ENCODE measurements around the gene HOXD12. TPM values are rescaled to one million over a fixed set of nuclear protein-coding genes. Genes with fewer than 3 reads are reported as not detected.
A peak's percentile ranks its signal among the peaks of the same experiment; 100 is the strongest.

The HOXD12 gene
- total and polyA plus RNA-seq, 5 experiments from 2014 or later = not detected

- peaks cover 0 to 29% (median 2%) of the 10 kb centered on the region in 9 donors for H3K9me3 Mint-ChIP-seq
- H3K27ac Mint-ChIP-seq = no peak overlapping the region
- ATAC-seq (peak; percentile 74 to 77), DNase-seq (peak; percentile 25 to 66 (median 50))
- peaks cover 5 to 24% (median 7%) of the 10 kb centered on the region in 3 donors for H3K36me3 Mint-ChIP-seq
- POLR2A ChIA-PET = interaction anchor here (0.9 kb wide), 2 partner anchors 15 to 17 kb away, joined by 3 read pairs; no protein-coding TSS in a partner anchor
- H3K27me3 Mint-ChIP-seq = peaks cover 49 to 93% (median 73%) of the 10 kb centered on the region in 5 donors
- peak overlapping the region; percentile 57 to 87 (median 78) for H3K4me3 Mint-ChIP-seq
- H3K4me1 Mint-ChIP-seq = peaks cover 15 to 33% (median 27%) of the 10 kb centered on the region in 4 donors
These were observed 2.4 kb upstream of the HOXD12 start for GRCh38 chr2:176096986-176097819.

DNA sequence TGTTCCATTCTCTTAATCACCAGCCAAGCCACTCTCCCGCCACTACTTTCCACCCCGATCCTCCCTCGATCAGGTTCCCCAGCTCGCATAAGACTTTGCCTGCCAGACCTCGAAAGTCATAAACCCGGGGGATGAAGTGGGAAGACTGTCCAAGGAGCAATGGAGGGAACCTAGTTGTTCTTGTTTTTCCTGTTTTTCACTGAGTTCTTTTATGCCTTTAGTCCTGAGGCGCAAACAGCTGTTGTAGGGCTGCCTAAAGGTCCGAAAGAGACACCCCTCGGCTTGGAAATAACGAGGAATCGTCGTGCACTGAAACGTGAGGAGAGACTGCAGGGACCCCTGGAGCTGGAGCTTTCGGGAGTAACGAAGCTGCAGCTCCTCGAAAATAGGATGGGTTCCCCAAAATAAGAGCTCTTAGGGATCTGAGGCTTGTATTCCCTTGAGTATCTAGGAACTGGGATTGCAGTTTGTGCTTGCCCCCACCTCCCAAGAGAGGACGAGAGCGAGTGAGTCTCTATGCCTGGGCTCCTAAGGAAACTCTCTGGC lies 1.7 kb upstream of the HOXD12 start:
- Mint-ChIP-seq H3K4me3 (peak overlapping the region; percentile 57 to 87 (median 78)), H3K9me3 (peaks cover 0 to 32% (median 5%) of the 10 kb centered on the region in 9 donors), H3K27ac (no peak overlapping the region), H3K4me1 (peaks cover 15 to 31% (median 26%) of the 10 kb centered on the region in 4 donors), H3K27me3 (peaks cover 55 to 99% (median 80%) of the 10 kb centered on the region in 5 donors), H3K36me3 (peaks cover 7 to 27% (median 7%) of the 10 kb centered on the region in 3 donors)
- DNase-seq (no peak), ATAC-seq (no peak)
- POLR2A ChIA-PET = interaction anchor here (0.9 kb wide), 1 partner anchor 15 kb away, joined by 3 read pairs; no protein-coding TSS in a partner anchor

DNA sequence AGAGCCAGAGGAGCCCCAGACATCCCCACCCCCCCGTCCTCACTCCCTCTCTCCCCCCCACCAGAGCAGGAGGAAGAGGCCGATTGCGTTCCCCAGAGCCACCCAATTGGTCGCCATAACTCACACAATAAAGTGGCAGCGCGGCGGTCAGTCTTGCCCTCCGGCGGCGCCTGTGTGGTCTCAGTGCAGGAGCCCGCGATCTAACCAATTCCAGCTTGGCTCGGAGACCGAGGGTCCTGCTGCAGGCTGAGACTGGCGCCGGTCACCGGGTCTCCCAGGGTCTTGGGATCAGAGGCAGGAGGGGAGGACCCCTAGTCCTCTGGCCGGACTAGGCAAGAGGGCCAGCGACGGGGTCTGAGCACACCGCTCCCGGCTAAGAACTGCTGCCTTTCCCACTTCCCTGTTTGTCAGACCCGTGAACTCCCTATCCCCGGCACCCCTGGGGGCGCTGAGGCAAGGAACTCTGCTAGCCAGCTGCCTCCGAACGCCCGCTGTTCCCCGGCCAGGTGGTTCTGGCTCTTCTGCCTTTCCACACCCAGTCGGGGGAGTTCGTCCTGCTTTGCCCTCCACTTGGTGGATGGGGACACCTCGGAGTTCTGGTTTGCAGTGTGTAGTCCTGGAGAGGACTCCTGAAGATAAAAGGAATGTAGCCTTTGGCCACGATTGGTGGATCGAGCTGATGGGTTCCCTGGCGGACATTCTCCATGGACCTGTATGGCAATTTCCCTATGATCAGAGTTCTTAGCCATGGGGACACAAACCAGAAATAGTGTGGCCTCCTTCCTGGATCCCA lies 1.0 kb upstream of the HOXD12 start:
- ATAC-seq (no peak), DNase-seq (peak in 1 of 10 donors; percentile 31)
- Mint-ChIP-seq H3K27ac (peak overlapping the region in 1 of 10 donors; percentile 82), H3K4me3 (peak overlapping the region in 2 of 10 donors; percentile 3 to 73), H3K27me3 (peaks cover 54 to 99% (median 80%) of the 10 kb centered on the region in 5 donors), H3K9me3 (peaks cover 0 to 28% (median 5%) of the 10 kb centered on the region in 9 donors), H3K4me1 (peaks cover 12 to 26% (median 21%) of the 10 kb centered on the region in 4 donors), H3K36me3 (peaks cover 6 to 31% (median 9%) of the 10 kb centered on the region in 3 donors)
- POLR2A ChIA-PET = interaction anchor here (0.6 to 0.9 kb wide), 2 partner anchors 16 to 97 kb away, joined by 3 to 5 read pairs; no protein-coding TSS in a partner anchor

DNA sequence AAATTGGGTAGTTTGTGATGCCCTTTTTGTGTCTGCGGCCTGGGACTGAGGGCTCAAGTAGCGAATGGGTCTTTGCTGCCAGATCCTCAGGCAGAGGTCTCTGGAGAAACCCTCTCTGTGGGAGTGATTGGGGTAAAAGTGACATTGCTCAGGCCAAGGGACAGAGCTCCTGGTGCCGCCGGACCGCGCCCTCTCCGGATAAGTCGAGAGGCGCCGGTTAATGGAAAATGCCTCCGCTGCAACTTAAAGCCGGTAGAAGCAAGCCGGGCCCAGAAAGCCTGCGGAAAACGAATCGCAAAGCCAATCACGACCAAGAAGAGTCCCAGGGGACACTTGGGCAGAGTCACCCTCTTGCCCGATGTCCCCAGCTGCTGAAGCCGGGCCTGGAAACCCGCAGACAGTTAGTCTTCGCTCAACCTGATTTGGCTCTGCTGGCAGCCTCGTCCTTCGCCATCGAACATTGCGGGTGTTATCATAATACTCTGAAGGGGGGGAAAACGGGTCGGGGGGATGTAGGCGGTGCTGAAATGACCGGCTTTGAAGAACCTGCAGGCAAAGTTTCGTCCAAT lies 352 bp upstream of the HOXD12 start:
- POLR2A ChIA-PET = interaction anchor here (0.6 kb wide), 1 partner anchor 98 kb away, joined by 5 read pairs; no protein-coding TSS in a partner anchor
- H3K4me3 Mint-ChIP-seq = peak overlapping the region in 3 of 10 donors; percentile 12 to 54 (median 39)
- peaks cover 13 to 24% (median 21%) of the 10 kb centered on the region in 4 donors for H3K4me1 Mint-ChIP-seq
- DNase-seq = peak in 1 of 10 donors; percentile 18
- peaks cover 5 to 25% (median 5%) of the 10 kb centered on the region in 3 donors for H3K36me3 Mint-ChIP-seq
- ATAC-seq = no peak
- H3K27me3 Mint-ChIP-seq = peaks cover 54 to 99% (median 80%) of the 10 kb centered on the region in 5 donors
- H3K9me3 Mint-ChIP-seq = peaks cover 0 to 21% (median 5%) of the 10 kb centered on the region in 9 donors
- peak overlapping the region in 1 of 10 donors; percentile 82 for H3K27ac Mint-ChIP-seq

DNA sequence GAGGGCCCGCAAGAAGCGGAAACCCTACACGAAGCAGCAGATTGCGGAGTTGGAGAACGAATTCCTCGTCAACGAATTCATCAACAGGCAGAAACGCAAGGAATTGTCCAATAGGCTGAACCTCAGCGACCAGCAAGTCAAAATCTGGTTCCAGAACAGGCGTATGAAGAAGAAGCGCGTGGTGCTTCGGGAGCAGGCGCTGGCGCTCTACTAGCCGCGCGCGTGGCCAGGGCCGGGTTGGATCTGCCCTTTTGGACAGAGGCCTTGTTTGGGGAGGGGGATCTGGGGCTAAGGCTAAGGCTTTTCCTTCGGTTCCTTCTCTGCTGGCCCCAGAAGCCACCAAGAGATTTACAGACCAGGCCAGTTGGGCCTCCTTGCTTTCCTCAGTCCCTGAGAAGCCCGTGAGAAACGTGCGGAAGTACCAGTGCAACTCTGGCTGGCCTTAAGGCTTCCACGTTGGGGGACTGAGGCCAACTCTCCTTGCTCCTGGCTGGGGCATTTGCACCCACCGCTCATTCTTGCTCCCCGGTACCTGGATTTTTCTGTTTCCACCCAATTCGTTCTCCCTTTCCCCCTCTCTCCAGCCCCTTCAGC lies 1.0 kb downstream of the HOXD12 start:
- peak in 1 of 10 donors; percentile 18 for DNase-seq
- Mint-ChIP-seq H3K27ac (peak overlapping the region in 2 of 10 donors; percentile 53 to 84), H3K27me3 (peaks cover 58 to 99% (median 82%) of the 10 kb centered on the region in 5 donors), H3K4me1 (peaks cover 22 to 37% (median 31%) of the 10 kb centered on the region in 4 donors), H3K9me3 (peaks cover 0 to 10% (median 3%) of the 10 kb centered on the region in 9 donors), H3K36me3 (peaks cover 2 to 11% (median 11%) of the 10 kb centered on the region in 3 donors), H3K4me3 (peak overlapping the region in 2 of 10 donors; percentile 12 to 20)
- no peak for ATAC-seq
- POLR2A ChIA-PET = no interaction called here

DNA sequence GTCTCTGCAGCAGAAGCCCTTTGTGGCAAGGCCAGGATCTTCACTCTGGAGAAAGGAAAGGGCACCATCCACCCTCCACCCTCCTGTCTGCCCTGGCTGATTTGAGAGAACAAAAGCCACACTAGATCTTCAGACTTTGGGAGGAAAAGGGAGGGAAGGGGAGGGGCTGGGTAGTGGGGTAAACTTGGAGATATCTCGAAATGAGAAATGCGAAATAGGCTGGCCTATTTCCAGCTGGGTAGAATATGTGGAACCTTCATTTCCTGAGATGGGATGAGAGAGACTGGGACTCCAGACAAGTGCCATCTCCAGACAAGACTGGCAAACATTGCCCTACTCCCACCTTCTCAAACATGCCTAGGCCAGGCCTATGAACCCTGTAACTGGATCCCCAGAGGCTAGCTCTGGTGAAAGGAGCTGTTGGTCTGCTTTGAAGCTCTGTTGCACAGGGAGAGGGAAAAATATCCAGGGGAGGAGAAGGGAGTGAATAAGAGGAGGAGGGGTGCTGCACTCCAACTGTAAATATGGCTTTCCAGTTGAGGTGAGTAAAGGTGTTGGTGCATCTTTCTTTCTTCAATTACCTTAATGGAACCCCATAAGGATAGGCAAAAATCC lies 1.7 kb downstream of the HOXD12 start:
- ATAC-seq (no peak), DNase-seq (peak in 1 of 10 donors; percentile 10)
- POLR2A ChIA-PET = no interaction called here
- H3K4me1 Mint-ChIP-seq = peaks cover 28 to 44% (median 34%) of the 10 kb centered on the region in 4 donors
- H3K4me3 Mint-ChIP-seq = peak overlapping the region in 2 of 10 donors; percentile 12
- H3K27me3 Mint-ChIP-seq = peaks cover 58 to 99% (median 86%) of the 10 kb centered on the region in 5 donors
- peak overlapping the region in 2 of 10 donors; percentile 53 to 73 for H3K27ac Mint-ChIP-seq
- peaks cover 0 to 7% (median 3%) of the 10 kb centered on the region in 9 donors for H3K9me3 Mint-ChIP-seq
- peaks cover 2 to 16% (median 10%) of the 10 kb centered on the region in 3 donors for H3K36me3 Mint-ChIP-seq

- Mint-ChIP-seq H3K27me3 (peaks cover 54 to 99% (median 84%) of the 10 kb centered on the region in 5 donors), H3K4me3 (no peak overlapping the region), H3K9me3 (peaks cover 0 to 7% (median 3%) of the 10 kb centered on the region in 9 donors), H3K36me3 (peaks cover 2 to 16% (median 12%) of the 10 kb centered on the region in 3 donors), H3K4me1 (peaks cover 25 to 41% (median 32%) of the 10 kb centered on the region in 4 donors), H3K27ac (no peak overlapping the region)
- POLR2A ChIA-PET = no interaction called here
- DNase-seq (peak in 1 of 10 donors; percentile 28), ATAC-seq (no peak)
These were observed 2.2 kb downstream of the HOXD12 start for GRCh38 chr2:176101842-176102241.

DNA sequence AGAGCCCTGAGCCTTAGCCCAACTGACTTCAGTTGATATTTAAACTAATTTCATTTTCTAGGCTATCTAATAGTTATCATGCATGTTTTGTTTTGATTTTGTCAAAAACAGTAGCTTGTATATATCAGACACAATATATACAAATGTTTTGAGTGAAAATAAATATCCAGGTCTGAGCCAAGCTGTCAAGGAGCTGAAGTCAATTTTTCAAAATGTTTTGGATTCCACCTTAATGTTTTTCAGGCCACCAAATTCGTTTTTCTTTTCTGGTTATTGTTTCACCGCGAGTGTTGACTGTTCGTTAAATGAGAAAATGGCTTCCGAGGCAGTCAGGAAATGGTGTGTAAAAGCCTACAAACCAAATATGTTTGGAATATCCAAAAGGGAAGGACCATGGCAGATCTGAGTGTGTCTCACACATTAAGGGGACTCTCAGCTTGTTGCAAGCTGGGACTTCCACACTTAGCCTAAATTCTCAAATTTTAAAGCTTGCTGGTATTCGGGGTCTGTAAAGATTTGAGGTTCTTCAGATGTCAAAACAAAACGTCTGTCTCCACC lies 2.8 kb downstream of the HOXD12 start:
- Mint-ChIP-seq H3K27ac (no peak overlapping the region), H3K4me1 (peaks cover 24 to 37% (median 30%) of the 10 kb centered on the region in 4 donors), H3K36me3 (peaks cover 2 to 16% (median 12%) of the 10 kb centered on the region in 3 donors), H3K27me3 (peaks cover 52 to 93% (median 80%) of the 10 kb centered on the region in 5 donors), H3K9me3 (peaks cover 0 to 7% (median 3%) of the 10 kb centered on the region in 9 donors), H3K4me3 (no peak overlapping the region)
- POLR2A ChIA-PET = no interaction called here
- ATAC-seq = no peak
- DNase-seq = no peak

DNA sequence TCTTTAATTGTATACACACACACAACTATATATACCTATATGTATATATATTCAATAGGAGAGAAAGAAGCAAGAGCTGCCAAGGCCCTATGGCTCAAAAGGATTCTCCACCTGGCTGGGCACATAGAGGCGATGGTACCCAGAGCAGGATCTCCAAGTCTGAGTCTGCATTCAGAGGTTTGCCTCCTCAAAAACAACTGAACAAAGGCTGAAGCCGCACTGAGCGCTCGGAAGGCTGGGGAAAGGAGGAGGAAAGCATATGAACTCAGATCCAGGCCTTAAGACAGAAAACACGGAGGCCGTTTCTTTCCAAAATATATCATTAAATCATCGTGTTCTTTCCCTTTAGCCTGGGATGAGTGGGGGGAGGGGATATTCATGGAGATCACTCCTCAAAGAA lies 3.6 kb downstream of the HOXD12 start:
- POLR2A ChIA-PET = no interaction called here
- Mint-ChIP-seq H3K4me3 (peak overlapping the region in 1 of 10 donors; percentile 26), H3K36me3 (peaks cover 2 to 13% (median 12%) of the 10 kb centered on the region in 3 donors), H3K27me3 (peaks cover 47 to 85% (median 72%) of the 10 kb centered on the region in 5 donors), H3K4me1 (peaks cover 19 to 30% (median 24%) of the 10 kb centered on the region in 4 donors), H3K9me3 (peaks cover 0 to 7% (median 3%) of the 10 kb centered on the region in 9 donors), H3K27ac (peak overlapping the region in 1 of 10 donors; percentile 53)
- peak in 1 of 10 donors; percentile 10 for DNase-seq
- no peak for ATAC-seq

DNA sequence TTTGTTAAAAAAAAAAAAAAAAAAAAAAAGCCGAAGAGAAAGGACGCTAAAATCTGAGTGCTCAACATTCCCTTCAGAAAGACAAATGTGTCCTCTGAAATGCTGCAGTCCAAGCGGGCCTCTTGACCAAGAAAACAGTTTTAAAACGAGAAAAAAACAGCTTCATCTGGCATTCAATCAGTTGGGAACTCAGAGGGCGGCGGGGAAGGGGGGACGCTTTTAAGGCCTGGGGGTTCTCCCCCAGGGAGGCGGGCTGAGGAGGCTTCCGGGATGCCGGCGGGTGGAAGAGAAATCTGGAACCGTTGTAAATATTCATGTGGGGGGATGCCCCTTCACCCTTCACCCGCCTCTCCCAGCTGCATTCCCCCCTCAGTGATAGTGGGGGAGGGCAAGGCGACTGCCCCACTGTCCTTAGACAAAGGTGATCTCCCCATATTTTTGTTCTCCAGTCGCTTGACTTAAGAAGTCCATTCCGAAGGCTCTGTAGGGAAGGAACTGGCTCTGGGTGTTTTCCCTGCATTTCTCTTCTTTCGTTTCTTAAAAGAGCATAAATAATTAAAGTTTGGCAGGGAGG lies 4.2 kb downstream of the HOXD12 start:
- Mint-ChIP-seq H3K27me3 (peaks cover 48 to 84% (median 74%) of the 10 kb centered on the region in 5 donors), H3K36me3 (peaks cover 2 to 13% (median 12%) of the 10 kb centered on the region in 3 donors)

More for the DNA sequence above, 4.2 kb downstream of the HOXD12 start:
- Mint-ChIP-seq H3K4me3 (peak overlapping the region in 4 of 10 donors; percentile 9 to 69 (median 38)), H3K9me3 (peaks cover 0 to 11% (median 3%) of the 10 kb centered on the region in 9 donors), H3K4me1 (peaks cover 19 to 33% (median 26%) of the 10 kb centered on the region in 4 donors), H3K27ac (no peak overlapping the region)
- POLR2A ChIA-PET = interaction anchor here (0.9 kb wide), 1 partner anchor 19 kb away, joined by 5 read pairs; no protein-coding TSS in a partner anchor
- DNase-seq (peak in 1 of 10 donors; percentile 45), ATAC-seq (no peak)

Data from naive thymus-derived CD8-positive, alpha-beta T cell (primary cell).